ENCODE data around the gene EVL. TPM values are rescaled to one million over a fixed set of nuclear protein-coding genes. Genes with fewer than 3 reads are reported as not detected.

Gene EVL
- total and polyA plus RNA-seq, 2 of the 8 experiments (the other 6 are each of a cell fraction or from before 2014, with no cell fraction given), result 30.7 to 64.6 TPM

DNA sequence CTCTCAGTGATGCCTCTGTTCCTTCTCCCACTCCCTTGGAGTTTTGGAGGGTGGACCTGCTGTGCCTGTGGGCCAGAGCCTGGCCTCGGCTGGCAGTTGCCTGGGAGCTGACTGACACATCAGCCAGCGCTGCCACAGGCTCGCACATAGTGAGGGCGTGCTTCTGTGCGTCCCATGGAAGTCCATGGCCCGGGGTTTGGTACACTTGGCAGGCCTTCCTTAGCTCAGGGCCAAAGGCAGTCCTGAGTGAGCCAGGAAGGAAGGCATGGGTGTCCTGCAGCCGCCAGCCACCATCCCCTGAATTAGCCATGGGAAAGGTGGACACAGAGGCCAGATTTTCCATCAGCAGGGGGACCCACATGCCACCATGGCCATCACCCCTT is 95.3 kb downstream of the EVL start:
- H3K4me2 ChIP-seq (ENCODE audit: insufficient read depth in 1 of 2, low read depth in 2 of 2, low read length in 2 of 2), result peak overlapping the region in 1 of 2 experiments; percentile 53; a peak in 1 of 4 replicates
- ChIA-PET CTCF (ENCODE audit: partially characterized antibody) (interaction anchor here (1.5 to 19.5 kb wide), 5 partner anchors 14 to 81 kb away, joined by 5 to 307 read pairs (median 5); no protein-coding TSS in a partner anchor), POLR2A (ENCODE audit: partially characterized antibody) (no interaction called here)

More for the DNA sequence above, 95.3 kb downstream of the EVL start:
- WGBS, 2 experiments (ENCODE audit: extremely low coverage in 1 of 2, insufficient coverage in 1 of 2, insufficient read length in 1 of 2, insufficient replicate concordance in 2 of 2, low coverage in 1 of 2, low lambda C conversion rate in 2 of 2, missing lambda C conversion rate in 1 of 2), result 97% methylated on average over 7 of the region's 7 CpGs; no CpG with 5 or more reads in 1 of the 2 experiments
- Histone ChIP-seq H3K18ac (ENCODE audit: extremely low read depth, low read length) (no peak overlapping the region), H3K4ac (replicated peaks; ENCODE audit: insufficient read length, low read depth, low read length) (no peak overlapping the region), H3K56ac (replicated peaks; ENCODE audit: insufficient read length, low read depth, low read length) (no peak overlapping the region), H3K79me2 (ENCODE audit: control insufficient read depth in 1 of 2, insufficient read depth in 2 of 2, low read length in 2 of 2) (no peaks in the 10 kb centered on the region), H4K8ac (ENCODE audit: extremely low read depth, insufficient read depth, low read length) (0 out of 2 replicates have a peak overlapping the region, but pooled peaks have one; percentile 14), H4K20me1 (replicated peaks in 1 of 2; ENCODE audit: control insufficient read depth in 1 of 2, insufficient read depth in 2 of 2, low read length in 2 of 2) (peaks cover 0 to 11% of the 10 kb centered on the region in 2 experiments), H3K23ac (ENCODE audit: insufficient read length) (no peak overlapping the region), H3K4me1 (replicated peaks in 1 of 4; ENCODE audit: control insufficient read depth in 3 of 4, insufficient read depth in 4 of 4, low read length in 3 of 4) (peaks cover 0 to 8% (median 2%) of the 10 kb centered on the region in 4 experiments; a peak in 4 of 7 replicates), H4K91ac (replicated peaks; ENCODE audit: insufficient read length, low read length) (no peak overlapping the region), H2BK20ac (ENCODE audit: low read length) (no peak overlapping the region), H2AK5ac (ENCODE audit: low read depth, low read length) (0 out of 2 replicates have a peak overlapping the region, but pooled peaks have one; percentile 75), H4K5ac (ENCODE audit: insufficient read length, low read depth, low read length) (no peak overlapping the region), H3K23me2 (ENCODE audit: low read depth, low read length) (peaks cover 7% of the 10 kb centered on the region; the same call in 1 of the 2 replicates), H3K4me3 (ENCODE audit: extremely low read depth in 1 of 4, insufficient read depth in 2 of 4, low read depth in 3 of 4, low read length in 4 of 4) (peak overlapping the region in 2 of 4 experiments; percentile 31 to 40; a peak in 1 of 8 replicates), H2BK15ac (ENCODE audit: low read length) (no peak overlapping the region), H2BK12ac (ENCODE audit: low read depth, low read length) (no peak overlapping the region), H3K79me1 (ENCODE audit: low read depth, low read length) (no peaks in the 10 kb centered on the region), H3K14ac (ENCODE audit: insufficient read length) (no peak overlapping the region), H3K27ac (ENCODE audit: low read depth, low read length) (no peak overlapping the region), H3K36me3 (ENCODE audit: control insufficient read depth in 2 of 4, insufficient read depth in 4 of 4, low read length in 3 of 4) (no peaks in the 10 kb centered on the region; a peak in 1 of 8 replicates), H2BK5ac (ENCODE audit: low read depth, low read length) (no peak overlapping the region), H2BK120ac (replicated peaks; ENCODE audit: low read depth, low read length) (no peak overlapping the region), H3K9me3 (ENCODE audit: insufficient read depth in 2 of 2, low read depth in 1 of 2, low read length in 1 of 2) (no peaks in the 10 kb centered on the region), H2AFZ (ENCODE audit: low read length) (no peak overlapping the region), H3K27me3 (replicated peaks in 1 of 4; ENCODE audit: control insufficient read depth in 3 of 4, extremely low read depth in 1 of 4, insufficient read depth in 3 of 4, low read length in 3 of 4) (peaks cover 17 to 53% (median 48%) of the 10 kb centered on the region in 4 experiments), H3K9ac (replicated peaks in 1 of 4; ENCODE audit: extremely low read depth in 1 of 4, low read depth in 3 of 4, low read length in 3 of 4) (no peak overlapping the region)
- no peak for FAIRE-seq
- TF ChIP-seq POLR2AphosphoS5 (IDR thresholded peaks at IDR 0.05; ENCODE audit: low read depth, low read length) (no peak), ASH2L (IDR thresholded peaks at IDR 0.05; ENCODE audit: low read length) (no peak), POU5F1 (IDR thresholded peaks at IDR 0.05; ENCODE audit: low read depth, low read length) (no peak)
- no peak for DNase-seq (ENCODE audit: low read depth in 1 of 2, low spot score in 2 of 2)

Data from H1 (cell line).